HG03280 (cell line): ENCODE results near the gene STAB2.

Source experiments
- ATAC-seq: cut with Tn5 transposase; IDR thresholded peaks from one replicate; pipeline ENCODE4 v1.9.1; 2021; ENCODE audit warnings: mild to moderate bottlenecking, moderate library complexity; ENCODE audit not compliant: unreplicated experiment

The STAB2 gene

DNA sequence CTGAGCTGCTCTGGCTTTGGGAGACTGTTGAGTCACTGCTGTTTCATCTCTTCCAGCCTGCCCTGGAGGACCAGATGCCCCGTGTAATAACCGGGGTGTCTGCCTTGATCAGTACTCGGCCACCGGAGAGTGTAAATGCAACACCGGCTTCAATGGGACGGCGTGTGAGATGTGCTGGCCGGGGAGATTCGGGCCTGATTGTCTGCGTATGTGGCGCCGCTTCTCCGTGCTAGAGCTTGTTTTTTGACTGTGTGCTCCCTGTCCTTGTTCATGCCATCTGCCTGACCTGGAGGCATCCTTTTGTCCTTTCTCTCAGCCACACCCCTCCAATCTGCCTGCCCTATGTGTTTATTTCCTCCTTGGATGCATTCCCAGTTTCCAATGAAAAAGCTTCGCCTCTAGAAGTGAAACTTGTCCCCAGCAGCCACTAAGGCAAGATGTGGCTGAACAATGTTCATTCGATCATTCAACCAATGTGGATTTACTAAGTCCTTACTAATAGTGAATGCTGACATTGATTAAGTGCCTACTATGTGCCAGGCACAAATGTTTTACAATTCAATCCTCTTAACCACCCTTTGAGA, 155.4 kb downstream of the STAB2 start:
- ATAC-seq = no peak

DNA sequence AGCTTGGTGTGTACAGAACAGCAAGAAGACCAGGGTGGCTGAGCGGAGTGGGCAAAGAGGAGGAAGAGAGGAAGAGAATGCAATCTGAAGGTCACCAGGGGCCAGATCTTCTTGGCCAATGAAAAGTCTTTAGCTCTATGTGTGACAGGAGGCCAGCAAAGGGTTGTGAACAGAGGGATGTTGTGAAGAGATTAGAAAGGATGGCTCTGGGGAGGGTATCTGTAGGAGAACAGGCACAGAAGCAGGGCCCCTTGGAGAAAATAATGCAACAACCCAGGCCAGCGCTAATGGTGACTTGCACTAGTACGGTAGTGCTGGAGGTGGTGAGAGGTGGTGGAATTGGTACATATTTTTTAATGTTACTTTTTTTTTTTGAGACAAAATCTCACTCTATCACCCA, 156.7 kb downstream of the STAB2 start:
- no peak for ATAC-seq

- ATAC-seq = no peak
These were observed 158.9 kb downstream of the STAB2 start for GRCh38 chr12:103745962-103746361.

- ATAC-seq = no peak
These were observed 160.9 kb downstream of the STAB2 start for GRCh38 chr12:103748002-103748401.

- no peak for ATAC-seq
These were observed 161.8 kb downstream of the STAB2 start for GRCh38 chr12:103748875-103749274.

- ATAC-seq = no peak
These were observed 164.1 kb downstream of the STAB2 start for GRCh38 chr12:103751171-103751570.

GRCh38 chr12:103751600-103751999, 164.5 kb downstream of the STAB2 start:
- no peak for ATAC-seq

GRCh38 chr12:103755425-103755824, 168.4 kb downstream of the STAB2 start:
- ATAC-seq = no peak

- ATAC-seq = no peak
These were observed 169.4 kb downstream of the STAB2 start for GRCh38 chr12:103756443-103756842.

GRCh38 chr12:103757248-103757647, 170.2 kb downstream of the STAB2 start:
- ATAC-seq = no peak

DNA sequence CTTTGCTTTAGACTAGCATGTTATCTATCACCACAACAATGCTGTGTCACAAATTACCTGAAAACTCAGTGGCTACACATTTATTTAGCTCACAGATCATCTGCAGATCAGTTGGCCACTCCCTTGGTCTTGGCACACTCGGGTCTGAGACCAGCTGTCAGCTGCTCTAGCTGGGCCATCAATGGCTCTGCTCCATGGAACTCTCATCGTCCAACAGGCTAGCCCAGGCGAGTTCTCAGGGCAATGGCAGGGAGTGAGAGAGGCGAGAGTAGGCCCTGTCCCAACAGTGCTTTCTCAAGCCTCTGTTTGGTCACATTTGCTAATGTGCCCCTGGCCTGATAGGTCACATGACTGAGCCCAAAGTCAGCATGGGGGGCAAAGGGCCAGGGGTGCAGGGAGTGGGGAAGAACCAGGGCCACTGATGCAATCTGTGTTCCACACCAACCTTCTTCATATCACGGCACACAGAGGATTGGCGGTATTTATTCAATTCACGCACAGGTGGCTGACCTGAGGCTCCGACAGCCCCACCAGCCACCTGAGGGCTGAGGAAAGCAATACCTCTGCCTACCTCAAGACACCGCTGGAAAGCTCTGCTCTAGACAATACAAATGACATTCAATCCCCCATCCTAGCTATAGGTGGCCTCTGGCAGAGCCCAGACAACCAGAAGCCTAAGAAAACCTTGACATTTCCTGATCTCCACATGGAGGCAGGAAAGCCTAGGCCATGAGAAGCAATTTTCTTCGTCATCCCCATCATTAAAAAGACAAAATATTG, 171.4 kb downstream of the STAB2 start:
- no peak for ATAC-seq

DNA sequence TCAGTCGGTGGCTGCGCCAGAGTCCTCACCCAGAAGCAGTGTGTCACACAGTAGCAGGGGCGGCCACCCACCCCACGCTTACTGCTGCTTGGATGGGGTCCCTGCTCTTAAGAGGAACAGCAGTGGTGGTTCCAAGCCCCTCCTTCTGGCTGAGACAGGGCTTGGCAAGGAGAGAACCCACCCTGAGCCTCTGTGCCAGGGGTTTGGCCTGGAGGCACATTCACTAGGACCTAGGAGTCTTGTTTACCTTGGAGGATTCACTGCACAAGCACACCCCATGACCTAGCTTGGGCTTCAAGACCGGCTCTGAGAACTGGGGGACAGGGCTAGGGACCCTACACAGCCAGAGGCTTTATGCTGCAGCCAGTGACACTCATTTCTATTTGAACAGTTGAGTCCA, 175.4 kb downstream of the STAB2 start:
- no peak for ATAC-seq

DNA sequence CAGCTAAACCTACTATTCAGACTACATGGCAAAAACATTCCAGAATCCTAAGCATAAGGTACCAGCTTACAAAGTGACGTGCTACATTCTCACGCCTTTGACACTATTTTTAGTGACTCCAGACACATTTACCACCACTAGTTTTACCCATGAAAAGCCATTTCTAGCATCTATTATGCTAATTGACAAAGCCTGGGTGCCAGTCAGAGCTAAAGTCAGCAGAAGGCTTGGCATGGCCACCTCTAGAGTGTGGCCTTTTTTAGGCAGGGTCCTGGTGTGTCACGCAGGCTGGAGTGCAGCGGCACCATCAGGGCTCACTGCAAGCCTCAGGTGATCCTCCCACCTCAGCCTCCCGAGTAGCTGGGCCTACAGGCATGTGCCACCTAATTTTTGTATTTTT, 178.2 kb downstream of the STAB2 start:
- ATAC-seq = no peak

DNA sequence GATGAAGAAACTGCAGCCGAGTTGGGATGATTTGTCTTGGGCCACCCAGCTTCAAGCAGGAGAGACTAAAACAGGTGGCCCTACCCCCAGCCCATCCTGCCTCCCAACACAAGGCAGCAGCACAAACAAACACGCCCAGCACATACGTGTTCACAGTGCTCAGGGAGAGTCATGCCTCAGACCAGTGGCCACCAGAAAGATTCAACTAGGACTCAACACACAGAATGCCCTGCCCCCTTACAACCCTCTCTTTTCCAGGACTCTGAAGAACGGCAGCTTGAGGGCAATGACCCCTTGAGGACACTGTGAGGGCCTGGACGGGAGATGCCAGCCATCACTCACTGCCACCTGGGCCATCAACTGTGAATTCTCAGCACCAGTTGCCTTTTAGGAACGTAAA, 179.0 kb downstream of the STAB2 start:
- no peak for ATAC-seq

- no peak for ATAC-seq
These were observed 181.5 kb downstream of the STAB2 start for GRCh38 chr12:103768467-103769123.

DNA sequence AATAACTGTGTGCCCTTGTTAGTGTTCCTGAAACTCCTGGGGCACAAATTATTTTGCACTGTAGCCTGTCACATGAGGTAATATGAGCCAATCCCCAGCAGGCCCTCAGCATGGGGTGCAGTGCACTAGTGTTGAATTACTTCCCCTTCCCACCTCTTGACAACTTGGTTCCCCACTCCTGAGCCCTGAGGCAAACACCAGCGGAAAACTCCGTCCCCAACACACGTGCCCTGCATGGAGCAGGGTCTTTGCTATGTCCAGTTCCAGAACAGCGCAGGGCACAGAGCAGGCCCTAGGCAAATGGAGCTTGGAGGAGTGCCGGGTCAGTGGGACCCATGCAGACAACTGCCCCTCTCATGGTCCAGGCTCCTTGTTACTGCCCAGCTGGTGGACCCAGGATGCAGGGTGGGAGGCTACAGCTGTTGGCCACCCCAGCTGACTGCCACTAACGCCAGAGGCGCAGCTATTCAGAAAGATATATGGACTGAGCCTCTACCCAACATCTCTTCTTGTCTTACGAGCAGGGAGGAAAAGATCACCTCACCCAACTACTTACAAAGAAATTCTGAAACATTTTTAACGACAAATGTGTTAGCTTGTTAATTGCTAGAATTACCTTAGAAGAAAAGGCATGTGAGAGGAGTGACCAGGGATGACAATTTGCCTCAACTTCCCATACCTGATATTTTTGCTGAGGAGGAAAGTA, 182.3 kb downstream of the STAB2 start:
- no peak for ATAC-seq

DNA sequence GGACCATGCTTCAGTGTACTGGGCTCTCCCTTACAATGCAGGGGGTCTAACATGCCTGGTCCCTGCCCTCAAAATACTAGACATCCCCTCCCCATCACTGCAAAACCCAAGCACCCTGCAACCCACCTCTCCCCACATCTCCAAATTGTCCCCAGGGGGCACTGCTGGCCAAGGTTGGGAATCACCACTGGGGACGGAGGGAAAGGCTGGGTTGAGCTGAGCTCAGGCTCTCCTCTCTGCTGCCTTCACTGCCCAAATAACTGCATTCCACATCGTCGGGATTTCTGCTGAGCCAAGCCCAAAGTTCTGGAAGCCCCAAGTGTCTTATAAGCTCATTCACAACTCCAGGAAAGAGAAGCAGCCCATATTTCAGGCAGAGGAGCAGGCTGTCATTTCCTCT, 184.4 kb downstream of the STAB2 start:
- ATAC-seq = no peak

DNA sequence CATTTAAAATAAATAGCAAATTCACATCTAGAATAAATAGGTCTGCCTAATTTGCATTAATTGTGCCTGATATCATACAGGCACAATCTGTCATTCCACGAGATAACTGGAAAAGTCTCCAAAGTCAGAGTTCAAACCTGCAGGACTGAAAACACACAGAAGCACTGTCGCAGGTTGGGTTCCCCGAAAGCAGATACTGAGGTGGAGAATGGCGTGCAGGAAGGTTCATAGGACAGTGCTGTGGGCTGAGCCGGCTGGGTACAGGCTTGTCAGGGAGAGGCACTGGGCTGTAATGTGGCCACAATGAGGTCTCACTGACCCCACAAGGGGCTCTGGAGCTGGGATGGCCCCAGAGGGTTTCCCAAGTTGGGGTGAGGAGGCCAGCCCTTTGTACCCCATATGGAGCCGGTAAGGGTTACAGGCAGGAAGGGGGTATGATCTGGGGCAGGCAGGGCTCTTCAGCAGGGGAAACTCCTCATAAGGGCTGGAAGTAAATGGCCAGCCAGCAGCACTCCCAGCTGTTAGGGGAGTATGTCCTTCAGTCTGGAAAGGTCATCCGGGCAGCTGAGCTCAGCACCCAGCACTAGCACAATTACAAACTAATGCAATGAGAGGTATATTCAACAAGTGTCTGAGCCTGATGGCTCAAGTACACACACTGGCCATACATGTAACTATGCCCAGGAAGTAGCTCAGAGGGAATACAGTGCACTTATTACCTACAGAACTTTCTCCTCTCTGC, 185.5 kb downstream of the STAB2 start:
- ATAC-seq = no peak

DNA sequence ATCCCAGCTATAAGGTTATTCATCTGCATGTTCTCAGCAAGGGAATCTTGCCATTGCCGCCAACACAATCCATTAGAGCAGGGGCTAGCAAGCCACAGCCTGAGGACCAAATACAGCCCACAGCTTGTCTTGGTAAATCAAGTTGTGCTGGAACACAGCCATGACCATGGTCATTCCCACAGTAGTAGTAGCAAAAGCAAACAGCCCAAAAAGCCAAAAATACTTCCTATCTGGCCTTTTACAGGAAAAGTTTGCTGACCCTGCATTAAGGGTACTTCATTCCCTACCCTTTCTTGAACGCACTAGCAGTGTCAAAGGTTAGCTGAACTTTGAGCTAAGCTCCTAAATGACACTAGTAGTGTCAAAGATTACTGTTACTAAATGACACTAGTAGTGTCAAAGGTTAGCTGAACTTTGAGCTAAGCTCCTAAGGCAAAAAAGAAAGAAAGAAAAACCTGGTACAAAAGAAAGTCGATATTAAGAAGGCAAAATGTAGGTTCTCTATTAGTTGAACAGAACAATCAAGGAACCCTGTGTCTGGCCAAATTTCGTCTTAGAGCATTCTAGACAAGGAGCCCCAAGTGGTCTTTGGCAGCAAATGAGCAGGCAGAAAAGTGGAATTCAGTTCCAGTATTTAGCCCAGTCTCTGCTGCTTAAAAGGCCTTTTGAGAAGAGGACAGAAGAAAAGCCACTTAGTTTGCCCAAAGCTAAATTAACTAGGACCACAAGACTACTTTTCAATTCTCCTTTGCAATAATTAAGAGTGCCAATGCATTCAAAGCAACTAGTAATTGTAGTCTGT, 186.2 kb downstream of the STAB2 start:
- ATAC-seq = no peak

DNA sequence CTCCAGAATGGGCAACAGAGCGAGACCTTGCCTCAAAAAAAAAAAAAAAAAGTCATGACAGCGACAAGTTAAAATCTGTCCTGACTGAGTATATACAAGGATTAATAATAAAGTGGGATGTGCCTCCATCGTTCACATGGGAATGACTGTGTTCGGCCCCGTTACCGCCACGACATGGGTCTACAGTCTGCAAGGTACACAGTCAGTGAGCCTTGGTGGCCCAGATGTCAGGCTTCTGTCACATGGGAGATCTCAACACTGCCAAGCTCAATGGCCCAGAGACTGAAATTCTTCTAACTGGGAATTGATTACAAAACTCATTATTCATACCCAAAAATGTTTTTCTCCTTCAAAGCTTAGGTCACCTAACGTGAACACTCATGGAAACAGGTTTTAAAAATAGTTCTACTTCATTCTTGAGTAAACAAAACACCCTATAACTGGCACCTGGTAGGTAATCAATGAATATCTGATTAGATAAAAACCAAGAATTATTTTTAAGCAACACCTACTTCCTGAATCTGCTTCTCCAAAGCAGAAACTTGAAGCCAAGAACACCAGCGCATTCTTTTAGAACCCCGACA, 188.0 kb downstream of the STAB2 start:
- no peak for ATAC-seq
